GM21825 (cell line): ENCODE measurements around the gene MEG3.

Source experiments
- ATAC-seq: cut with Tn5 transposase; IDR thresholded peaks from one replicate; pipeline ENCODE4 v1.9.1; 2021; ENCODE audit warnings: mild to moderate bottlenecking, moderate library complexity; ENCODE audit not compliant: unreplicated experiment

MEG3 gene

DNA sequence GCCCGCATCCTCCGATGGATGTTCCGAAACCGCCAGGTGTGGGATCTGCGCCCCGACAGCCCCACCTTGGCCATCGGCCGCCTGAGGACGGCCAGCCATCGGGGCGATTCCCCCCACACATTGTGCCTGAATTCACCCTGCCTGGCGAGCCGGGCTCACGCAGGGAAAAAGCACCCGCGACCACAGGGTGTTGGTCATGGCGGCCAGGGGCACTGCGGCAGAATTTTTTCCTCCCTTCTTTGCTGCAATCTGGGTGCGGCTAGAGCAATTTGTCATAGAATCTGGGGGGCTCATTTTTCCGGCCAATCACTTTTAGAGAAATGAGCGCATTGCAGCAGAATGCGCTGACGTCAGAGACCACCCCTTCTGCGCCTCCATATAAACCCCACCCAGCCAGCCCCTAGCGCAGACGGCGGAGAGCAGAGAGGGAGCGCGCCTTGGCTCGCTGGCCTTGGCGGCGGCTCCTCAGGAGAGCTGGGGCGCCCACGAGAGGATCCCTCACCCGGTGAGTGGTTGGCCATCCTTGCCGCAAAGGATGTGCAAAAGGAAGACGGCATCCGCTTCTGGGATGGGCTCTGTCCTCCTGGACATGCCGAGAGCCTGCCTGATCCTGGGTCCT is at the start of gene MEG3:
TSS of gene MEG3 (plus strand) at position 406 of the 619 bp plus-strand sequence.
- no peak for ATAC-seq

GRCh38 chr14:100776681-100777365 is 49.1 kb upstream of the MEG3 start:
- no peak for ATAC-seq

- ATAC-seq, result no peak
Observed at GRCh38 chr14:100777366-100777817, 48.5 kb upstream of the MEG3 start.

GRCh38 chr14:100777818-100778525 is 47.9 kb upstream of the MEG3 start:
- no peak for ATAC-seq

- no peak for ATAC-seq
Observed at GRCh38 chr14:100778526-100778882, 47.4 kb upstream of the MEG3 start.

DNA sequence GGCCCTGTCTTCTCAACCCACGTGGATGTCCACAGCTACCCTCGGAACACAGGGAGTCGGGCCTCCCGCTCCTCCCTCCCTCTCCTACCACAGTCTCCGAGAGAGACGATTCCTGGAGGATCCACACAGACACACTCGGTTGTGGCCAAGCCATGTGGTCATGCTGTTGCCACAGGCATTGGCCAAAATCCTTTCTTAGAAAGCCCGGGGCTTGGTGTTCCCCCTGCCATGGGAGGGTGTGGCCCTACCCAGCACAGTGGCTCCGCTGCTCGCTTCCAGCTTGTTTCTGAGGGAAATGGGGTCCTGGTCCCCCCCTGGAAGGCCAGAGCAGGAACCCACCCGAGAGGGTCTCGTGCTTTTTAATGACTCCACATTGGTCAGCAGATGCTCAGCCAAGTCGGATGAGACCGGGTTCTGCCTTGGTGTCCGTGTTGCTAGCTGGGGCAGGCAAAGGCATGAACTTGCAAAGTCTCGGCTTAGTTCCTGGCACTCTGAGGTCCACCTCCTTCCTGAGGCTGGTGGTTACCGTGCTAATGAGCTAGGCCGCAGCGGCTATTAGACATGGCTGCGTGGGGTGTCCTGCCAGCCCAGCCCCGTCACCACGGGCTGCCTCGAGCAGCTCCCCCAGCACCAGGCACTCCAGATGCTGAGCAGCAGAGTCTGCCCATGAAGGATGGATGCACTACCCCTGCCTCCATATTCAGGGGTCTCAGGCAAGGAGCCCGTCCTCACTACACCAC is 46.8 kb upstream of the MEG3 start:
- ATAC-seq, result no peak

DNA sequence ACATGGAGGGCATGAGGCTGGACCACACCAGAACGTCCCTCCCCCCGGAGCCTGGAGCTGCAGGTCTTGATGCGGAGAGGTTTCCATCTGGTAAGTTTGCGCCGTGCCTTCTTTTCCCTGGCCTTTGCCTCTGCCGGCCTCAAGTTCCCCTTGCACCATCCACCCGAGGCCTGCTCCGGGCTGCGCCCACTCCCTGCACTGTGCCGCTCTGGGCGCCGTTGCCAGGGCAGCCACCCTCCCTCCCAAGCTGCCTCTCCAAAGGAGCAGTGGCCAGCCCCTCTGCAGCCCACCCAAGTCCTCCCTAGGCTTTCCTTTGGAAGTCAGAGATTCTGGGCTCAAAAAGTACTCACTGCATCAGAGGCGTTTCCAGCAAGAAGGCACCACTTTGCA is 46.2 kb upstream of the MEG3 start:
- ATAC-seq, result no peak

- ATAC-seq, result no peak
Observed at GRCh38 chr14:100780246-100780645, 45.7 kb upstream of the MEG3 start.

DNA sequence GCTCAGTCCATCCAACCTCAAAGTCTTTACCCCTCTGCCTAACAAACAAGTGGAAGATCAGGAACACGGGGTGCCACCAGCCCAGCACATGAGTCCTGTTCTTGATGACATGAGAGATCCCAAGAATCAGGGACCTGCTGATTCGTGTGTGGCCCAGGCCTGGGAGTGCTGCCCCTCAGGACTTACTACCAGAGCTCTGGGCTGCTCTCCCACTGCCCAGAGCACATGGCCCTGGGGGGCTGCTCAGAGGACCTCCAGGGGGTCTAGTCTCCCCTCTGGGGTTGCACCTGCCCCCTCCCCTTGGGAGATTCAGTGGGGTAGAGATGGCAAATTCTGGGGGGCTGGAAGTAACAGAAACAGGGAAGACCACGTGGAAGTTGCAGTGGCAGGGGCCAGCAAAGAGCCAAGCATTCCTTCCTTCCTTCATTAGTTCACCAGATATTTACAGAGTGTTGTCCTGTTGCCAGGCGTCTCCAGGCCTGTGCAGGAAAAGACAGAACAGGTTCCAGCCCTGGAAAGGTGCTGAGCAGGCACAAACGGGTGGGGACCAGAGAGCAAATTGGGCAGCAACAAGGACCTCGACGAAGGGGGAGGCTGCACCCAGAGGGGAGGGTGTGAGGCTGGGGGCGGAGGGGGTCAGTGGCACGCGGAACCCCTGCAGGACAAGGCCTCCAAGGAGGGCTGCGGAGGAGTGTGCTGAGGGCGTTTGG is 45.1 kb upstream of the MEG3 start:
- no peak for ATAC-seq

DNA sequence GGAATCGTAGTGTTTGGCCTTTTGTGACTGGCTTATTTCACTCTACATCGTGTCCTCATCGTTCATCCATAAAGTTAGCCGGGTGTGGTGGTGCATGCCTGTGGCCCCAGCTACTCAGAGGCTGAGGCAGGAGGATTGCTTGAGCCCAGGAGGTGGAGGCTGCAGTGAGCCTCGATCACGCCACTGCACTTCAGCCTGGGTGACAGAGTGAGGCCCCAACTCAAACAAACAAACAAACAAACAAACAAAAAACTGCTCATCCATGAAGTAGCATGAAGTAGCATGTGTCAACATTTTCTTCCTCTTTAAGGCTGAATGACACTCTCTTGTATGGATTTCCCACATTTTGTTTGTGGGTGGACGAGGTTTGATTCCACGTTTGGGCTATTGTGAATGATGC is 44.0 kb upstream of the MEG3 start:
- no peak for ATAC-seq

GRCh38 chr14:100782516-100783320 is 43.2 kb upstream of the MEG3 start:
- ATAC-seq, result no peak

DNA sequence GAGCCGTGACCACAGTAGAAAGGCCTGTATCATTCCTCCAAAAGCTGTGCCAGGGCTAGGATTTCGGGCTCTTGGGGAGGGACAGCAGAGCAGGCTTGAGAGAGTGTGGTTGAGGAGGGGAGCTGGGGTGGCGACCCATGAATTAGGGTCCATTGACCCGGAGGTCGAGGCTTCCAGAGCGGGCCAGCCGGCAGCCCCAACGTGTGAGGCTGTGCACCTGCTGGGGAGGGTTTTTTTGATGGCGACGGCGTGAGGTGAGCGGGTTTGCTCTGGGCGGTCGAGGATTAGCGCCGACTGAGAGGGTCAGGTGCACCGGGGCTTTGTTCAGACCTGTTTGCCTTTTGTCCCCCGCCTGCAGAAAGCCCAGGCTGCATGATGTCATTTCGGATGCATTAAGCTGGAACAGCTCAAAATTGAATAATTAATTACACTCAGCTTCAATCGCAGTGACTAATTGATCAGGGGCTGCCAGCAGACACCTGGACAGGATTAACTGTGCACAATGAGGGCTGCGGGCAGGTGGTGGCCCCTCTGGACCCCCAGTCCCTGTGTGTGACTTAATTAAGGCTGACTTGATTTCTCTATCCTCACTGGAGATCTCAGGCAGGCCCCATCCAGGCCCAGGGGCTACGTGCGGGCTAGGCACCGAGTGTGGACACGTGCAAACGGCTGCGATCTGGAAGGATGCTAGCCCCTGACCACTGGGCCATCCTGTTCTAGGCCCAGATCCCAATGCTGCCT is 42.1 kb upstream of the MEG3 start:
- ATAC-seq, result no peak

- ATAC-seq, result no peak
Observed at GRCh38 chr14:100784523-100785337, 41.2 kb upstream of the MEG3 start.

DNA sequence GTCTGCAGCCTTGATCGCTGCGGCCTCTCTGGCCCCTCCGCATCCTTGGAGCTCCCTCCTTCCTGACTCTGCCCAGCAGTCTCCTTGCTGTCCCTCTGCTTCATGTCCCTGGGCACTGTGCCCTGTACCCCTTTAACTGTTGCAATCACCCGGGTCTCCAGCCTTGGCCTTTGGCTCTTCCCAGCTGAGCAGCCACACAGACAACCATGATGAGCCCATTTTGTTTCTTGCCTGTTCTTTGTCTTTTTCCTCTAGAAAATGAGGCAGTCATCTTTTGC is 40.6 kb upstream of the MEG3 start:
- ATAC-seq, result no peak

- no peak for ATAC-seq
Observed at GRCh38 chr14:100785626-100786025, 40.3 kb upstream of the MEG3 start.

- ATAC-seq, result no peak
Observed at GRCh38 chr14:100786131-100786530, 39.8 kb upstream of the MEG3 start.

- ATAC-seq, result no peak
Observed at GRCh38 chr14:100786576-100787219, 39.2 kb upstream of the MEG3 start.

DNA sequence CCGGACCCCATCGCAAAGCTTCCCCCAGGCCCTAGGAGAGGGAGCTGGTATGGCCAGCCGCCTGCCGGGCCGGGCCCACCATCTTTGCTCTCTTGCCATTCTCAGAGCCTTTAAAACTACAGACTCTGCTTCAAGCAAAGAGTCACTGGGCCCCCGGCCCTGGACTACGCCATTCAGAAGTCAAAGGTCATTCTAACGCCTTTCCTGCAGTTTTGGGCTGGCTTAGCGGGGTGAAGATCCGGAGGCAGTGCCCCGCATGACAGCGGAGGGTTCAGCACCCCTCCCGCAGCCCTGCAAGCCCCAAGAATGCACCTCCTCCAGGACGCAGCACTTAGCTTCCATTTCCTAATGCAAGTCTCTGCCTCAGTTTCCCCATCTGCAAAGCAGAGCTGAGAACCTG is 38.3 kb upstream of the MEG3 start:
- ATAC-seq, result no peak
